GM10266 (cell line): ENCODE data around the gene PATZ1.
"Not testable (repeated sequence)": the region's sequence is repeated elsewhere in the genome, so short reads cannot be mapped to it uniquely, and the experiment has no call there.

ENCODE experiments used
- DNase-seq: peaks from one replicate; pipeline ENCODE4 v3.0.0; 2012; ENCODE audit errors: extremely low spot score
- TF ChIP-seq, protein P1 (sequence below): IDR thresholded peaks from 2 replicates; pipeline ENCODE4 v1.5.1; 2012; ENCODE audit warnings: mild to moderate bottlenecking, low read depth; ENCODE audit not compliant: control insufficient read depth, insufficient read depth; ENCODE audit errors: missing control alignments

PATZ1 gene

GRCh38 chr22:31323578-31324550, 22.3 kb downstream of the PATZ1 start:
- TF ChIP-seq, protein P1, sequence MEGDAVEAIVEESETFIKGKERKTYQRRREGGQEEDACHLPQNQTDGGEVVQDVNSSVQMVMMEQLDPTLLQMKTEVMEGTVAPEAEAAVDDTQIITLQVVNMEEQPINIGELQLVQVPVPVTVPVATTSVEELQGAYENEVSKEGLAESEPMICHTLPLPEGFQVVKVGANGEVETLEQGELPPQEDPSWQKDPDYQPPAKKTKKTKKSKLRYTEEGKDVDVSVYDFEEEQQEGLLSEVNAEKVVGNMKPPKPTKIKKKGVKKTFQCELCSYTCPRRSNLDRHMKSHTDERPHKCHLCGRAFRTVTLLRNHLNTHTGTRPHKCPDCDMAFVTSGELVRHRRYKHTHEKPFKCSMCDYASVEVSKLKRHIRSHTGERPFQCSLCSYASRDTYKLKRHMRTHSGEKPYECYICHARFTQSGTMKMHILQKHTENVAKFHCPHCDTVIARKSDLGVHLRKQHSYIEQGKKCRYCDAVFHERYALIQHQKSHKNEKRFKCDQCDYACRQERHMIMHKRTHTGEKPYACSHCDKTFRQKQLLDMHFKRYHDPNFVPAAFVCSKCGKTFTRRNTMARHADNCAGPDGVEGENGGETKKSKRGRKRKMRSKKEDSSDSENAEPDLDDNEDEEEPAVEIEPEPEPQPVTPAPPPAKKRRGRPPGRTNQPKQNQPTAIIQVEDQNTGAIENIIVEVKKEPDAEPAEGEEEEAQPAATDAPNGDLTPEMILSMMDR = no peak
- DNase-seq = no peak

- no peak for DNase-seq
- TF ChIP-seq, protein P1 = no peak
Measured at GRCh38 chr22:31321421-31321820, 24.7 kb downstream of the PATZ1 start.

GRCh38 chr22:31314220-31314619, 31.9 kb downstream of the PATZ1 start:
- DNase-seq = not testable (repeated sequence)

DNA sequence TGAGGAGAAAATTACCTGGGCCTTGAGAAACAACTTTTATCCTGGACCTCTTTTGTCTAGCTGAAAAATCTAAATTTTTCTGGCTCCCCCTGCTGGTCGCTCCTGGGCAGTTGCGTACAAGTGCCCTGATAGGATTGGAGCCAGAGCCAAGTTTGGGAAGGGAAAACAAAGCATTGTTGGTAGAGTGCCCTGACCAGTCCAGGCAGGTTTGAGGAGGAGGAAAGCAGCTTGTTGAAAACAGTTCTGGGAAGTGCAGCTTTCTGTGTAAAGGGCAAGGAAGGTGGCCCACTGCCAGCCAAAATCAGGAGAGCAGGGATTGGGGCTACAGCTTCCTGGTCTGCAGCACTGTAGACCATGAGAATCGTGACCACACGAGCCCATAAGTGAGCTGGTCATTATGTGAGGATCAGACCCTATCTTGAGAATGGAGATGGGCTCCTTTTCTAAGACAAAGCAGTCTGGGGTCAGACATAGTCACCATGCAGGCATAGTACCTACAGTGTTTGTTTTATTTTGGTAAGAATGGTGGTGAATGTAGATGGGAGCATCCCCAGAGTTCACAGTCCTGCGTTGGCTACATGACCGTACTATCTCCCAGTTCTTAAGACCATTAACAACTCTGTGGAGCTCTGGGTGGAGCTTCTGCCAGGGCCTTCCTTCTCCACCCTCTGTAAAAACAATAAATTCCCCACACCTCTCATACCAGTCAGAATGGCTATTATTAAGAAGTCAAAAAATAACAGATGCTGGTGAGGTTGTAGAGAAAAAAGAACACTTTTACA, 32.6 kb downstream of the PATZ1 start:
- peak; percentile 44 for DNase-seq

DNA sequence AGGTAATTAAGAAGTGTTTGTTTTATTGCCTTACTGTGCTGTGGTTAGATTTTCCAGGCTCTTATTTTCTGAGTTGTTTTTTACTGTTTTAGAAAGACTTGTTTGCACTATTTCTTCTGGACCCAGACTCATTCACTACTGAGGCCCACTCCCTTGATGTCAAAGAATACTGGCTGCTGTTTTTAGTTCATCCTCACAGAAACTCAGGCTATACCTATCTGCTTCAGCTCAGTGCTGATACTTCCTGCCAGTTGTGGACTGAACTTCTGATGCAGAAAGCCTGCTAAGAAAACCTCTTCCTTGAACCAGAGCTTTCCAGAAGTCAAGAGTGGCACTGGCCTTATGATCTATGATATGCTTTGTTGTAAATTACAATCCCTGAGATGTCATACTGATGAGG, 38.0 kb downstream of the PATZ1 start:
- TF ChIP-seq, protein P1 = no peak
- no peak for DNase-seq

More for the DNA sequence above, 32.6 kb downstream of the PATZ1 start:
- TF ChIP-seq, protein P1 = peak; percentile 87

- TF ChIP-seq, protein P1 = no peak
- no peak for DNase-seq
Measured at GRCh38 chr22:31305194-31305593, 41.0 kb downstream of the PATZ1 start.

- no peak for DNase-seq
- TF ChIP-seq, protein P1 = no peak
Measured at GRCh38 chr22:31302537-31302936, 43.6 kb downstream of the PATZ1 start.
